Panc1 (cell line): ENCODE results near the gene KDM7A. TPM values are rescaled to one million over a fixed set of nuclear protein-coding genes. Genes with fewer than 3 reads are reported as not detected.

ENCODE experiments used
- ATAC-seq: fragments of 200-7000 bp; cut with Tn5 transposase; 2 replicates; pipeline ENCODE4 v1.9.1; 2020; ENCODE audit warnings: mild to moderate bottlenecking, moderate library complexity
- BruUV-seq: library from RNA; stranded (reverse); fragments of 400-500 nt; replicated peaks from 2 replicates; lab custom pipeline; 2021; lab: Mats Ljungman, UMichigan
- CTCF ChIA-PET: fragments of 300-600 bp; sonication (Branson Sonifier 250); formaldehyde crosslinking; loops from one replicate; lab custom pipeline; 2022; ENCODE audit warnings: antibody characterized with exemption; lab: Charles Lee
- POLR2A ChIA-PET: fragments of 300-600 bp; sonication (Branson Sonifier 250); formaldehyde crosslinking; loops from one replicate; lab custom pipeline; 2022; ENCODE audit warnings: antibody characterized with exemption; lab: Charles Lee
- DNase-seq: peaks from one replicate; pipeline ENCODE4 v3.0.0-alpha.2; 2010; ENCODE audit warnings: low read depth, low spot score
- H3K27ac ChIP-seq: 2 replicates; pipeline ENCODE4 v1.5.1; 2011; ENCODE audit warnings: mild to moderate bottlenecking, low read length, inconsistent platforms
- H3K27me3 ChIP-seq: fragments of 200-500 bp; sonication (Bioruptor generic); 2 replicates; pipeline ENCODE4 v1.6.0; 2014; ENCODE audit warnings: low read length, inconsistent platforms; ENCODE audit not compliant: control insufficient read depth, insufficient read depth
- H3K36me3 ChIP-seq: fragments of 200-500 bp; sonication (Bioruptor generic); 2 replicates; pipeline ENCODE4 v1.5.1; 2014; ENCODE audit warnings: inconsistent platforms, mild to moderate bottlenecking, low read length, moderate library complexity; ENCODE audit not compliant: control insufficient read depth, insufficient read depth
- H3K4me1 ChIP-seq: 2 replicates; pipeline ENCODE4 v1.5.1; 2011; ENCODE audit warnings: inconsistent platforms, mild to moderate bottlenecking, low read length, moderate library complexity; ENCODE audit not compliant: control insufficient read depth, insufficient read depth
- H3K4me3 ChIP-seq, 2 experiments: 2 replicates each; pipeline ENCODE4 v1.5.1; 2011 to 2012; ENCODE audit warnings: low read depth in 2 of 2, low read length in 2 of 2, mild to moderate bottlenecking in 2 of 2, inconsistent platforms in 1 of 2, moderate library complexity in 1 of 2
- H3K9me3 ChIP-seq: fragments of 200-500 bp; sonication (Bioruptor generic); 2 replicates; pipeline ENCODE4 v1.5.1; 2014; ENCODE audit warnings: low read depth, mild to moderate bottlenecking, inconsistent platforms, low read length, moderate library complexity; ENCODE audit not compliant: control insufficient read depth, insufficient read depth
- CTCF ChIP-seq: fragments of 450-650 bp; IDR thresholded peaks from 2 replicates; pipeline ENCODE4 v1.5.1; 2017; ENCODE audit warnings: mild to moderate bottlenecking
- POLR2AphosphoS5 ChIP-seq: IDR thresholded peaks from 2 replicates; pipeline ENCODE4 v1.6.1; 2012; ENCODE audit warnings: mild to moderate bottlenecking, low read depth, low read length, moderate library complexity
- REST ChIP-seq, 2 experiments: IDR thresholded peaks; 2 replicates each; pipeline ENCODE4 v1.6.1; 2011 to 2012; ENCODE audit warnings: low read depth in 2 of 2, control low read depth in 1 of 2, low read length in 1 of 2, mild to moderate bottlenecking in 1 of 2, moderate library complexity in 1 of 2; ENCODE audit not compliant: insufficient read depth in 1 of 2
- SIN3A ChIP-seq: IDR thresholded peaks from 2 replicates; pipeline ENCODE4 v1.6.1; 2012; ENCODE audit warnings: low read depth, mild to moderate bottlenecking, low read length, moderate library complexity, borderline replicate concordance; ENCODE audit not compliant: insufficient read depth
- TCF7L2 ChIP-seq: IDR thresholded peaks from 2 replicates; pipeline ENCODE4 v1.6.1; 2011; ENCODE audit warnings: mild to moderate bottlenecking, low read depth, low read length, inconsistent platforms
- in situ Hi-C: cut with HindIII; loops from 2 replicates; pipeline ENCODE4 v1.10.0; 2016; ENCODE audit warnings: low sequenced_read_pairs, low pct_unique_long_range_greater_than_20kb
- intact Hi-C: fragments of 100-400 bp; cut with micrococcal nuclease; formaldehyde crosslinking; loops from one replicate; pipeline ENCODE4 v1.10.0; 2022; ENCODE audit not compliant: unreplicated experiment
- total RNA-seq: library from RNA; stranded (reverse); gene quantifications from one replicate; pipeline ENCODE4 v1.2.1, GENCODE V29; 2021; ENCODE audit not compliant: unreplicated experiment

Gene KDM7A
- total RNA-seq, 1 experiment from 2014 or later = 3.6 TPM

- no peak for TF ChIP-seq POLR2AphosphoS5
- no peak for TF ChIP-seq CTCF
- no peak for TF ChIP-seq TCF7L2
- TF ChIP-seq SIN3A = no peak
- TF ChIP-seq REST (IDR thresholded peaks at IDR 0.05; ENCODE audit: insufficient read depth in 1 of 2, low read depth in 2 of 2, low read length in 1 of 2) = no peak
- H3K36me3 ChIP-seq = no peaks in the 10 kb centered on the region
- no TSS peak for BruUV-seq
- ATAC-seq (no peak), DNase-seq (no peak)
- in situ Hi-C loops = no loop called here
- no peaks in the 10 kb centered on the region for H3K27me3 ChIP-seq
- H3K9me3 ChIP-seq = no peaks in the 10 kb centered on the region
- no peak overlapping the region for H3K4me3 ChIP-seq
- intact Hi-C loops = no loop called here
- POLR2A ChIA-PET = interaction anchor here (0.6 kb wide), 1 partner anchor 108 kb away, joined by 3 read pairs; no protein-coding TSS in a partner anchor
- no peak overlapping the region for H3K27ac ChIP-seq
- CTCF ChIA-PET = interaction anchor here (0.9 kb wide), 1 partner anchor 17 kb away, joined by 4 read pairs; no protein-coding TSS in a partner anchor
- H3K4me1 ChIP-seq = no peaks in the 10 kb centered on the region
Measured at GRCh38 chr7:140192176-140192575, 15.4 kb upstream of the KDM7A start.

- intact Hi-C loops = no loop called here
- no TSS peak for BruUV-seq
- CTCF ChIA-PET = no interaction called here
Measured at GRCh38 chr7:140190588-140190987, 13.8 kb upstream of the KDM7A start.

More at GRCh38 chr7:140190588-140190987, 13.8 kb upstream of the KDM7A start:
- no peaks in the 10 kb centered on the region for H3K9me3 ChIP-seq
- H3K27ac ChIP-seq = no peak overlapping the region
- H3K4me3 ChIP-seq = no peak overlapping the region
- ATAC-seq (no peak), DNase-seq (no peak)
- POLR2A ChIA-PET = no interaction called here
- no peak for TF ChIP-seq CTCF
- TF ChIP-seq SIN3A = no peak
- TF ChIP-seq POLR2AphosphoS5 = no peak
- no peaks in the 10 kb centered on the region for H3K4me1 ChIP-seq
- H3K27me3 ChIP-seq = peaks cover under 1% of the 10 kb centered on the region
- no peaks in the 10 kb centered on the region for H3K36me3 ChIP-seq
- in situ Hi-C loops = no loop called here
